ENCODE data around the gene PNCK. TPM values are rescaled to one million over a fixed set of nuclear protein-coding genes. Genes with fewer than 3 reads are reported as not detected.
A peak's percentile ranks its signal among the peaks of the same experiment; 100 is the strongest.
"Not testable (repeated sequence)": the region's sequence is repeated elsewhere in the genome, so short reads cannot be mapped to it uniquely, and the experiment has no call there.

PNCK gene
- total and polyA plus RNA-seq, 5 donors from 2014 or later: 0.54 TPM; not detected in 4

- Histone ChIP-seq H3K4me3 (ENCODE audit: low read depth, low read length) (no peak overlapping the region), H3K4me1 (ENCODE audit: control insufficient read depth, insufficient read depth, low read length, poor library complexity, severe bottlenecking) (peaks cover 4% of the 10 kb centered on the region), H3K36me3 (ENCODE audit: control insufficient read depth, insufficient read depth, low read length) (no peaks in the 10 kb centered on the region), H3K27ac (ENCODE audit: insufficient read depth, low read length, poor library complexity, severe bottlenecking) (no peak overlapping the region), H3K27me3 (ENCODE audit: control insufficient read depth, insufficient read depth, low read length) (no peaks in the 10 kb centered on the region), H3K9me3 (ENCODE audit: control insufficient read depth in 2 of 2, low read length in 2 of 2) (no peaks in the 10 kb centered on the region)
- Mint-ChIP-seq H3K36me3 (no peaks in the 10 kb centered on the region), H3K4me3 (no peak overlapping the region), H3K27me3 (peaks cover 8% of the 10 kb centered on the region), H3K9me3 (no peaks in the 10 kb centered on the region), H3K4me1 (peaks cover 0 to 2% (median 0%) of the 10 kb centered on the region in 4 donors), H3K27ac (no peak overlapping the region)
- DNase-seq (no peak), ATAC-seq (ENCODE audit: low read depth in 2 of 2) (no peak)
Observed at GRCh38 chrX:153692003-153692402, 18.4 kb upstream of the PNCK start.

DNA sequence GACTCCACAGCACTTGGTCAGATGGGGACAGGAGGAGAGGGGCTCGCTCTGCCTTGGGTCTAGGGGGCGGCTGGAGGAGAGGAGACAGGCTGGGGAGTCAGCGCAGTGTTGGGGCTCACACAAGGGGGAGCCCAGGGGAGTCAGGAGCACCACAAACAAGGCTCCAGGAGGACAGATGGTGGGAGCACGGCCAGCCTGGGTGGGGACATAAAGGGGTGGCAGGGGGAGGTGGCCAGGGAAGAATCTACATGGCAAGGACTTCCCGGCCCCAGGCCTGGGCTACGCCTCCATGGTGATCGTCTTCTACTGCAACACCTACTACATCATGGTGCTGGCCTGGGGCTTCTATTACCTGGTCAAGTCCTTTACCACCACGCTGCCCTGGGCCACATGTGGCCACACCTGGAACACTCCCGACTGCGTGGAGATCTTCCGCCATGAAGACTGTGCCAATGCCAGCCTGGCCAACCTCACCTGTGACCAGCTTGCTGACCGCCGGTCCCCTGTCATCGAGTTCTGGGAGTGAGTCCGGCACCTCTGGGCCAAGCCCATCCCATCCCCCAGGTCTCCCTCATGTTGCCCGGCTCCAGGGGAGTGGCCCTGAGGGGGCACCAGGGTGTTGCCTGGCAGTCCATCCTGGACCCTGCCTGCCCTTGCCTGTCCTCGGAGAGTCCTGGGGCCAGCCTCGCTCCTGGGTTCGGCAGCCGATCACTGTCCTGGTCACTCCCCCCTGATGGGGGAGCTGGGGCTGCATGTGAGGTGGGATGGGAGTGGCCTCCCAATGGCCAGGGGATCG lies 17.6 kb upstream of the PNCK start:
- not testable (repeated sequence) for H3K27me3 ChIP-seq (ENCODE audit: control insufficient read depth, insufficient read depth, low read length); H3K4me1 ChIP-seq (ENCODE audit: control insufficient read depth, insufficient read depth, low read length, poor library complexity, severe bottlenecking); H3K36me3 Mint-ChIP-seq; H3K27ac ChIP-seq (ENCODE audit: insufficient read depth, low read length, poor library complexity, severe bottlenecking); H3K9me3 Mint-ChIP-seq; ATAC-seq (ENCODE audit: low read depth in 2 of 2); H3K9me3 ChIP-seq (ENCODE audit: control insufficient read depth in 2 of 2, low read length in 2 of 2); H3K4me3 ChIP-seq (ENCODE audit: low read depth, low read length); DNase-seq; H3K36me3 ChIP-seq (ENCODE audit: control insufficient read depth, insufficient read depth, low read length); H3K4me1 Mint-ChIP-seq; H3K27ac Mint-ChIP-seq
- peaks cover 13% of the 10 kb centered on the region for H3K27me3 Mint-ChIP-seq
- peak overlapping the region in 1 of 4 donors; percentile 65 for H3K4me3 Mint-ChIP-seq

- no peaks in the 10 kb centered on the region for H3K36me3 ChIP-seq (ENCODE audit: control insufficient read depth, insufficient read depth, low read length)
- no peak overlapping the region for H3K27ac ChIP-seq (ENCODE audit: insufficient read depth, low read length, poor library complexity, severe bottlenecking)
- Mint-ChIP-seq H3K36me3 (no peaks in the 10 kb centered on the region), H3K9me3 (peaks cover 0 to 2% (median 0%) of the 10 kb centered on the region in 7 donors), H3K4me3 (no peak overlapping the region), H3K4me1 (peaks cover 0 to 2% (median 0%) of the 10 kb centered on the region in 4 donors), H3K27ac (no peak overlapping the region), H3K27me3 (peaks cover 13% of the 10 kb centered on the region)
- DNase-seq (no peak), ATAC-seq (ENCODE audit: low read depth in 2 of 2) (no peak)
- H3K4me1 ChIP-seq (ENCODE audit: control insufficient read depth, insufficient read depth, low read length, poor library complexity, severe bottlenecking): peaks cover 4% of the 10 kb centered on the region
- H3K9me3 ChIP-seq (ENCODE audit: control insufficient read depth in 2 of 2, low read length in 2 of 2): no peaks in the 10 kb centered on the region
- no peak overlapping the region for H3K4me3 ChIP-seq (ENCODE audit: low read depth, low read length)
- H3K27me3 ChIP-seq (ENCODE audit: control insufficient read depth, insufficient read depth, low read length): no peaks in the 10 kb centered on the region
Observed at GRCh38 chrX:153690466-153690865, 16.9 kb upstream of the PNCK start.

GRCh38 chrX:153689654-153690465 lies 16.2 kb upstream of the PNCK start:
- Mint-ChIP-seq H3K9me3 (peaks cover 0 to 2% (median 0%) of the 10 kb centered on the region in 7 donors), H3K4me1 (peaks cover 0 to 2% (median 0%) of the 10 kb centered on the region in 4 donors), H3K27ac (no peak overlapping the region), H3K36me3 (no peaks in the 10 kb centered on the region), H3K27me3 (peaks cover 13% of the 10 kb centered on the region), H3K4me3 (peak overlapping the region in 1 of 4 donors; percentile 27)
- Histone ChIP-seq H3K27me3 (ENCODE audit: control insufficient read depth, insufficient read depth, low read length) (no peaks in the 10 kb centered on the region), H3K36me3 (ENCODE audit: control insufficient read depth, insufficient read depth, low read length) (no peaks in the 10 kb centered on the region), H3K4me1 (ENCODE audit: control insufficient read depth, insufficient read depth, low read length, poor library complexity, severe bottlenecking) (peaks cover 4% of the 10 kb centered on the region), H3K9me3 (ENCODE audit: control insufficient read depth in 2 of 2, low read length in 2 of 2) (no peaks in the 10 kb centered on the region), H3K4me3 (ENCODE audit: low read depth, low read length) (no peak overlapping the region), H3K27ac (ENCODE audit: insufficient read depth, low read length, poor library complexity, severe bottlenecking) (no peak overlapping the region)
- no peak for DNase-seq
- no peak for ATAC-seq (ENCODE audit: low read depth in 2 of 2)

GRCh38 chrX:153688911-153689590 lies 15.4 kb upstream of the PNCK start:
- Mint-ChIP-seq H3K27me3 (peaks cover 13% of the 10 kb centered on the region), H3K27ac (no peak overlapping the region), H3K36me3 (no peaks in the 10 kb centered on the region), H3K9me3 (peaks cover 0 to 2% (median 0%) of the 10 kb centered on the region in 7 donors), H3K4me1 (peaks cover 0 to 2% (median 0%) of the 10 kb centered on the region in 4 donors), H3K4me3 (no peak overlapping the region)
- H3K4me1 ChIP-seq (ENCODE audit: control insufficient read depth, insufficient read depth, low read length, poor library complexity, severe bottlenecking): peaks cover 4% of the 10 kb centered on the region
- H3K4me3 ChIP-seq (ENCODE audit: low read depth, low read length): no peak overlapping the region
- no peaks in the 10 kb centered on the region for H3K27me3 ChIP-seq (ENCODE audit: control insufficient read depth, insufficient read depth, low read length)
- ATAC-seq (ENCODE audit: low read depth in 2 of 2): no peak
- no peaks in the 10 kb centered on the region for H3K9me3 ChIP-seq (ENCODE audit: control insufficient read depth in 2 of 2, low read length in 2 of 2)
- H3K36me3 ChIP-seq (ENCODE audit: control insufficient read depth, insufficient read depth, low read length): no peaks in the 10 kb centered on the region
- no peak overlapping the region for H3K27ac ChIP-seq (ENCODE audit: insufficient read depth, low read length, poor library complexity, severe bottlenecking)
- DNase-seq: no peak

DNA sequence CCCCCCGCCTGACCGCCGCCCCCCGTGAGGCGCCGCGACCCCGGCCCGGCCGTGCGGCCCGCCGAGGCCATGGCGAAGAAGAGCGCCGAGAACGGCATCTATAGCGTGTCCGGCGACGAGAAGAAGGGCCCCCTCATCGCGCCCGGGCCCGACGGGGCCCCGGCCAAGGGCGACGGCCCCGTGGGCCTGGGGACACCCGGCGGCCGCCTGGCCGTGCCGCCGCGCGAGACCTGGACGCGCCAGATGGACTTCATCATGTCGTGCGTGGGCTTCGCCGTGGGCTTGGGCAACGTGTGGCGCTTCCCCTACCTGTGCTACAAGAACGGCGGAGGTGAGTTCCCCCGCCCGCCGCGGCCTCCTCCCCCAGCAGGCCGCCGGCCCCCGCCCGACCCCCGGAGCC lies 14.9 kb upstream of the PNCK start:
- Histone ChIP-seq H3K9me3 (ENCODE audit: control insufficient read depth in 2 of 2, low read length in 2 of 2) (no peaks in the 10 kb centered on the region), H3K4me1 (ENCODE audit: control insufficient read depth, insufficient read depth, low read length, poor library complexity, severe bottlenecking) (peaks cover 4% of the 10 kb centered on the region), H3K27ac (ENCODE audit: insufficient read depth, low read length, poor library complexity, severe bottlenecking) (no peak overlapping the region), H3K4me3 (ENCODE audit: low read depth, low read length) (no peak overlapping the region), H3K27me3 (ENCODE audit: control insufficient read depth, insufficient read depth, low read length) (no peaks in the 10 kb centered on the region), H3K36me3 (ENCODE audit: control insufficient read depth, insufficient read depth, low read length) (no peaks in the 10 kb centered on the region)
- Mint-ChIP-seq H3K9me3 (peaks cover 0 to 3% (median 0%) of the 10 kb centered on the region in 7 donors), H3K4me3 (no peak overlapping the region), H3K36me3 (no peaks in the 10 kb centered on the region), H3K27me3 (peaks cover 13% of the 10 kb centered on the region), H3K27ac (no peak overlapping the region), H3K4me1 (peaks cover 0 to 2% (median 0%) of the 10 kb centered on the region in 4 donors)
- ATAC-seq (ENCODE audit: low read depth in 2 of 2): no peak
- no peak for DNase-seq

DNA sequence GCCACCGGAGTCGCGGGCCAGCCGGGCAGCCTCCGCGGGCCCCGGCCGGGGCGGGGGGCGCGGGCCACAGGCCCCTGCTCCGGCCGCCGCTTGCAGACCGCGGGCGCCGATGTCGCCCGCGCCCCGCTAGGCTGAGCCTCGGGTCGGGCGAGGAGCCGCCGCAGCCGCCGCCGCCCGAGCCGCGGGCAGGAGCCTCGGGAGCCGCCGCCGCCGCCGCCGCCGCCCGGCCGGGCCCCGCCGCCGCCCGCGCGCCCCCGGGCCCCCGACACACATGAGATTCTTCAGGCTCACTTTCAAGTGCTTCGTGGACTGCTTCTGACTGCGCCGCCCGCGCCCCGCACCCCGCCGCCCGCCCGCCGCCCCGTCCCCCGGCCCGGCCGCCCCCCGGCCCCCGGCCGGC lies 14.5 kb upstream of the PNCK start:
- Mint-ChIP-seq H3K27me3 (peaks cover 13% of the 10 kb centered on the region), H3K27ac (no peak overlapping the region), H3K9me3 (peaks cover 0 to 3% (median 0%) of the 10 kb centered on the region in 7 donors), H3K4me1 (peaks cover 0 to 2% (median 0%) of the 10 kb centered on the region in 4 donors), H3K36me3 (no peaks in the 10 kb centered on the region), H3K4me3 (no peak overlapping the region)
- H3K9me3 ChIP-seq (ENCODE audit: control insufficient read depth in 2 of 2, low read length in 2 of 2): no peaks in the 10 kb centered on the region
- no peaks in the 10 kb centered on the region for H3K36me3 ChIP-seq (ENCODE audit: control insufficient read depth, insufficient read depth, low read length)
- no peaks in the 10 kb centered on the region for H3K27me3 ChIP-seq (ENCODE audit: control insufficient read depth, insufficient read depth, low read length)
- no peak overlapping the region for H3K27ac ChIP-seq (ENCODE audit: insufficient read depth, low read length, poor library complexity, severe bottlenecking)
- peaks cover 4% of the 10 kb centered on the region for H3K4me1 ChIP-seq (ENCODE audit: control insufficient read depth, insufficient read depth, low read length, poor library complexity, severe bottlenecking)
- no peak overlapping the region for H3K4me3 ChIP-seq (ENCODE audit: low read depth, low read length)
- ATAC-seq (ENCODE audit: low read depth in 2 of 2) (peak in 1 of 2 donors; percentile 29), DNase-seq (no peak)

Data from CD4-positive, CD25-positive, alpha-beta regulatory T cell (primary cell).